NCI-H2029 (cell line): ENCODE measurements around the gene MED13L.

ENCODE experiments used
- DNase-seq: peaks from one replicate; lab custom pipeline; 2025; lab: John Stamatoyannopoulos, UW

MED13L gene

DNA sequence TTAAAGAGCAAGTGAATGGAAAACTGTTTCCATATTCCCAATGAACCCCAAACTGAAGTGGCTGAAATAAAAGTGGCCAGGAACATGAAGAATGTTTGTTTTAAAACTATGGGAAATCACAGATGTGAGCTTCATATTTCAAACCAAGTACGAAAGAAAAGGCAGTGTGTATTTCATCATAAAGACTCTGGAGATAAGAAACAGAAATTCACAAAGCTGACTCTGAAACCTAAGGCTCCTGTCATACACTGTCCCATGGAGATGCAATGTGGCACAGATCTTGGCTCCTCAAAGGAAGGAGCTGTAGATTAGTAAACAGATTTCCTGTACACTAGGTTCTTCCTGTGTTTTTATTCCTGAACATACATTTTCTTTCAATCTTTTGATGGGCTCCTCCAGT is 304.4 kb downstream of the MED13L start:
- no peak for DNase-seq

DNA sequence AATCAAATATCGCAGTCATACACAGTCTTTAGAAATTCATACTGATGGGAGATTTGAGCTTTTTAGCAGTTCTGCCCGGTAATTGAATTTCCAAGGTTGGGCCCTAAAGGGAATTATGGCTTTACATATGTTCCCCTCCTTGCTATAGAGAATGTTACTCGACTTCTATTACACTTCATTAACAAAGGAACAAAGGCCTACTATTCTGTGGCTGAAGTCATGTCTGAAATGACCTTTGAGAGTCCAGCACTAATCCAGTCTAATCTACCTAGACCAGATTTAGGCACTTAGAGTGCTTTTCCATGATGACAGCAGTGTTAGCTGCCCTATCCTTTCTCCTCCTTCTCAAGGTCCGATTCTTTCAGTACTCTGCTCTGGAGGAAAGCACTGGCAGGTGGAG is 305.3 kb downstream of the MED13L start:
- no peak for DNase-seq

DNA sequence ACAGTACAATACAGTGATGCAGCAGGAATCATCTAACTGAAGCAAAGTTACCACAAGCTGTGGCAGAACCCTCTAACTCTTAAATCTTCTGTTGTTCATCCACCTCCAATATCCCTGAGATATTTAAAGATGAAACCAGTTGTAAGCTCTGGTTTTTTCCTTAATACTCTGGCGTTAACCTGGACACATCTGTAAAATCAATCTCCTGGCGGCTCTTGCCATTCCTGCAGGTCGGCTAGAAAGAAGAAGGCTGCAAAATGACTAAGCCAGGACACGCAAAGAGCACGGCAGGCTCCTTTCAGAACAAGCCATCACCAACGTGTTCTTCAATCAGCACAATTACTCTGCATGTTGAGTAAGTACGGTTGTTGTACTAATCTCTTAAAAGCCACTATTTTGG is 309.3 kb downstream of the MED13L start:
- no peak for DNase-seq

DNA sequence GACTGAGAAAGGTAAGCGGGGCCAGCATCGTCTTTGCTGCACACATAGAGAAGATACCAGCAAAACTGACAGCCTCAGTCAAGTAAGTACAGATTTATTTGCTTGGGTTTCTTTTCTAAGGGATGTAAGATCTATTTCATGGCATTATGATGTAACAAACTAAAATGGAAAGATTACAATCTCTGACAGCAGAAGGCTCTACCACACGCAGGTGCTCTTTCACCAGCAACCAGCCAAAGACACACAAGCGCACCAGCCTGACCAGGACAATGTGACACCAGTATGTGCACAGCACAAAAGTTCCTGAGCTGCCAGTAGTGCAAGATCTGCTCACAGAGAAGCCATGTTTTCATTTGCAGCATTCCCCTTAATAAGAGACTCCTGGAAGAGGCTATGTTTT is 311.1 kb downstream of the MED13L start:
- DNase-seq = no peak

DNA sequence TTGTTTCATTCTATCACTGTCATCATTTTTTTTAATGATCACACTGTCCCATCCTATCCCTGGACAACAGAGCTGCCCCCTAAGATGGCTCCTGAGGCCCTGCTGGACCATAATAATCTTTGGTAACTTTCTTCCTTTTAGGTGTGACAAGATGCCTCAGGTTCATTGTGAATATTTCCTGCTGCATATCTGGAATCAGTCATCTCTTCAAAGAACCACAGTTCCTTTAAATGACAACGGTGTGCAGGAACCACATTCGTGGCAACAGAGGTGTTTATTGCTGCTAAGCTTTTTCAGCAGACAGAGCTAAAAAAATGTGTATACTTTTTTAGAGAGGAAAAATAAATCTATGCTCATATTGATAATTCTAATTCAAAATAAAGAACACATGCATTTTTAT is 312.9 kb downstream of the MED13L start:
- no peak for DNase-seq

DNA sequence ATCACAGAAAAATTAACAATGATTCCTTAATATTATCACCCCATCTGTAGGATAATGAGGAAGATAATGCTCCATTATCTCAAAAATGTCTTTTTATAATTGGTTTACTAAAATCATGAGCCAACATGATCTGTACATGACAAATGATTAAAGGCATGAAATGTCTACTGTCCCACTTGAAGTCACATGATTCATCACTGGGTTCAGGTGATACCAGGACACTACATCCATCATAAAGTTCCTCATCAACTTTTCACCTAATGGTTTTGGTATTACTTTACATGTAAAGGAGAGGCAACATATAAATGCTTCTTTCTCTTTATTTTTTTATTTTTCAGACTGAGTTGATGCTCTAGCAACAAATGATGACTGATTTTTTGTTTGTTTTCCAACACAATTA is 313.3 kb downstream of the MED13L start:
- no peak for DNase-seq

DNA sequence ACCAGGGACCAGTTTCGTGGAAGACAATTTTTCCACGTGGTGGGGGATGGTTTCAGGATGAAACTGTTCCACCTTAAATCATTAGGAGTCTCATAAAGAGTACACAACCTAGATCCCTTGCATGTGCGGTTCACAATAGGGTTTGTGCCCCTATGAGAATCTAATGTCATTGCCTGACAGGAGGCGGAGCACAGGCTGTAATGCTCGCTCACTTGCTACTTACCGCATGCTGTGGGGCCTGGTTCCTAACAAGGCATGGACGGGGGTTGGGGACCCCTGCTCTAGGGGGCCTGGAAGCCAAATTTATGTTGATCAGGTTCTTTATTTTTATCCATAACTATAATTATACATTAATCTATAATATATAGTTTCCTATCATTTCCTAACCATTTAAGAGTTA is 315.3 kb downstream of the MED13L start:
- no peak for DNase-seq

DNA sequence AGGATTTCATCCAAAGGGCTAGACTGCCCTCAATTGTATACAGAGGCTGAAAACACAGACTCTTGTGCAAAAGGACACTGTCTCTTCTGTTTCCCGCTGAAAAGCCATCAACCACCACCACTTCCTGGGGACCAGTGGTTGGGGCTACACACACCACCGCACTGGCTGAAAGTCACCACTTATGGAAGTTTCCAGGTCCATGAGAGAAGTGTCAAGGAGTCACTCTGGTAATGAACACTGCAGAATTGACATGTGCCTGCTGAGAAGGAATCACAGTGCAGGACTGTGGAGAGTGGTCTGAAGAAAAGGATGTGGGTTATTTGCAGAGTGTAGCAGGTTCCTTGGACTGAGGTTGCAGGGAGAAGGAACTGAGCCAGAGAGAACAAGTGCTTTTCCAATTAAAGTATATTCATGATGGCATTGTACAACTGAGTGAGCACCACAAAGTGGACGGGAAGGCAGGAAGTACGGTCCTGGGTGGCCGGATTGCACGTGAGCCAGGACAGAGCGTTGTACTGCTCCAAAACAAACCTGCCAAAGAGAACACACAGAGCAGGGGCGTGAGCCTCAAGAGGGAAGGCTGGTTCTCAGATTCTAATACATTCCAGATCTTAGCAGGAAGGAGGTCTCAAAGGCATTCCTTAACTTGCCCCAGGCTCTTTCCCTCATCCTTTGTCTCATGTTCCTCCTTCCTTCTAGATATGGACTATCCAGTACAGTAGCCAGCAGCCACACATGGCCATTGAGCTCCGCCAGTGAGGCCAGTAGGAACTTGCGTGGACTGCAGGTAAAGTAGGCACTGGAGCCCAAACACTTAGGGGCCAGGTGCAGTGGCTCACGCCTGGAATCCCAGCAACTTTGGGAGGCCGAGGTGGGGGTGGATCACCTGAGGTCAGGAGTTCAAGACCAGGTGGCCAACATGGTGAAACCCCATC is 316.4 kb downstream of the MED13L start:
- no peak for DNase-seq

DNA sequence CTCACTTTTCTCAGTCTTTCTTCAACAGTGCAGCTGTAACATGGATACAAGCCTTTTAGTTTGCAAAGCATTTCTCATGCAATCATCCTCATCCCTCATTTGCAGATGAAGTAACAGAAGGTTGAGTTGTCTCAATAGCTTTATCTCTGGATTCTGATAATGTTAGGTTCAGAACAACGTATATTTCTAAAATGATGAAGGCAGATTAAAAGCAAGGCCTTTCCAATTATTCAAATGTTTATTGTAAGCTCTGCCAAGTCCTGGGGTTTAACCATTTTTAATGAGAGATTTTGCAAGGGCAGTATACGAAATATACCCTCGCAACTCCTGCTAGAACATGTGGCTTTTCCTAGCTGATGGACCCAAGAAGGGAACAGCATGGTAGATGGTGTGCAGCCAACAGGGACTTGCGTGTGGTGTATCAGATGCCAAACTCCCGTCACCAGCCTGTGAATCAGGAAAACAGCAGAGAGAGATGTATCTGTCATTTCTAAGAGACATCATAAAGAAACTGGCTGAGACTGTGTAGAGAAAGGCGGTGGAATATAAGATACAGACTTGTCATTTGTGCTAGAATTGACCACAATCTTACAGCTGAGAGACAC is 319.7 kb downstream of the MED13L start:
- DNase-seq = no peak

DNA sequence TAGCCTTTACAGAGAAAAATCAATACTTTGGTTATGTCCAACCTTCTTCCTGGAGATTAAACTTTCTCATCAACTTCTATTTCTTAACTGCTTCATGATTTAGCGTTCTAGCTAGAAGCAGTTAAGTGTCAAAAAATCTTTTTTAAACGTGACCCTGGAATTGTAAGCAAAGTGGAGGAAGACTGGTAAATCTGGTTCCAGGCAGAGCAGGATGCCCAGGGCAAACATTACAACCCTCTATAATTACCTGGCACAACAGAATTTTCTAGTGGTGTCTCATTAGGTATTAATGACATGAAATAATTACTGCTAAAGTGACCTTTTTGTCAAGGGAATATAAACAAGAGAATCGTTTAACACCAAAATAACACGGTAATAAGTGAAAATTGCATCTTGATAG is 320.8 kb downstream of the MED13L start:
- DNase-seq = no peak

DNA sequence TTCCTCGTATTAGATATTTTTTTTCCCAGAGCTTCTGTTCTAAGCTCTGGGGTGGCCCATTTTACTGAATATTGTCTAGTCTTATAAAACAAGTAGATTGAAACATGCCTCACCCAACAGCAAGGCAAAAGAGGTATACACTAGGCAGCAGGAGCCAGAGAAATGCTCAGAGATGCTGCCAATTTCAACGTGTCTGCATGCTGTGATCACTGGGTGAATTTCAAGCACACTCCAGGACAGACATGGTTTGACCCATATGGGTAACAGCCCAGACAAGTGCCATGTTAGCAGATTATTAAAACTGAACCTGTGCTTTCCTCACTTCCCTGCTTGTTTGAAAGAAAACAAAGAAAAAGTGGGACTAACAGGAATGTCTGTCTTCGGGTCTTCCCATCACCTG is 321.3 kb downstream of the MED13L start:
- DNase-seq = no peak

DNA sequence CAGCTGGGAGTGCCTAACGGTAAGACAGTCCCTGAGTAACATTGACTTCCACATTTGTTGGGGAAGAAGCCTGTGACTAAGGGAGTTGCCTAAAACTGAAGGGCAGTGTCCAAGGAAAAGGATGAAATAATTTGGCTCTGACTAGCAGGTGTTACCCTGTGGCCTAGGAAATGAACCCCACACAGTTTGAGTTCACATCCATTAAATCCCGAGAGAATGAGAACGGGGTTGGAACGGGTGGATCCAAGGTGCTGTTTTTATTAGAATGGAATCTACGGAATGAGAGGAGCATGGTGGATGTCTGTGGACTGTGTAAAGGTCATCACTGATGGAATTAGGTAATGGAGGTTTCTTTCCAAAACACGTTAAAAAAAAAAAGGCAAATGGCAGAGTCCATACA is 324.0 kb downstream of the MED13L start:
- no peak for DNase-seq

DNA sequence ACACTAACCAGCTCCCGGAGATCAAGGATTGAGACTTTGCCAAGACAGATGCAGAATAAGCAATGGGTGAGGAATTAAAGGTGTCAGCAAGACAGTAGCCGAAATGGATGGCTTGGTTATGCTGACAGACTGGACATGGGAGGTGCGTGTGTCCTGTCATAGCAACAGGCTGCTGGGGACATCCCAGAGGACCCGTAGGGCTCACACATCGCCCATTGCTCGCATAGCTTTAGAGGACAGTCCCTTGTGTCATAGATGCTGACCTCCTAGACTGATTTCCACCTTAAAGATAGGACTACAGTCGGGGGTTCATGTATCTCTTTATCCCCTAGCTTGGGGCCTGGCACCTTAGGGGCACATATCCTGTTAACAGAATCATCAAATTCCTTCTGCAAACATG is 324.5 kb downstream of the MED13L start:
- DNase-seq = no peak

DNA sequence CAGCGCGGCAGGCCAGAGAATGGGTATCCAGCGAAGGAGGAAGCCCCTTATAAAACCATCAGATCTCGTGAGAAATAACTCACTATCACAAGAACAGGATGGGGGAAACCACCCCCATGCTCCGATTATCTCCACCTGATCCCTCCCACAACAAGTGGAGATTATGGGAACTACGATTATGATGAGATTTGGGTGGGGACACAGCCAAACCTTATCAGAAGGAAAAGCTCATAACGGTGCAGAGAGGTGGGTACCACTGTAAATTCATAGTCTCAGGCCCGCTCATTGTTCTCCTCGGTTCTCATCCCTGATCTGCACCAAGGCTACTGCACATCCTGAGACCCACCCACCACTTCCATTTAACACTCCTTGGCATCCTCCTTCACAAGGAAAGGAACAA is 326.5 kb downstream of the MED13L start:
- no peak for DNase-seq

DNA sequence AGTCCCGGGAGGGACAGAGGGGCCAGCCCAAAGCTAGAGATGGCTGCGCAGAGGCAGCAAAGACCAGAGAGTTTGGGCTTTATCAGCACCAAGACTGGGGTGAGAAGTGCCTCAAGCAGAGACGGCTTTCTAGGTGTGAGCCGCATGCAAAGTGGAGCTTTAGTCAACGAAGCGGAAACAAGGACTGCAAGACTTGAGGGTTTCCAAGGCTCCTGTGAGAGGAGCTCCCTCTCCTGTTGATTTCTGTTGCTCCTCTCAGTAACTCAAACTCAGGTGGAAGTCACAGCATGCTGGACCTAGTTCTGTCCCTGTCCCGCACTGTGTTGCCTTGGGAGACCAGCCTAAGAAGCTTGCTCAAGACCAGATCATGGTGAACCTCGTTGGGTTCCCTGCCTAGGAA is 327.8 kb downstream of the MED13L start:
- DNase-seq = no peak

DNA sequence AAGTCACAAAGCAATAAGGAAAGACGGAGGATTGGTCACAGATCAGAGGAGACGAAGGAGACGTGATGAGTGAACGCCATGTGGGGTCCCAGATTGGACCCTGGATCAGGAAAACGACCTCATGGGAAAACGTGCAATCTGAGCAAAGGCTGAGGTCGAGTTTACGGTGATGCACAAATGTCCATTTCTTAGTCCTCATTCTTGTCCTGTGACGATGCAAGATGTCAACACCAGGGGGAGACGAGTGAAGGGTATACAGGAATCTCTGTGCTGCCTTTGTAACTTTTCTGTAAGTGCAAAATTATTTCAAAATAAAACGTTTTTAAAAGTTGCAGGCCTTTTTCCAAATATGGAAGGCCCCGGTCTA is 329.8 kb downstream of the MED13L start:
- DNase-seq = no peak

DNA sequence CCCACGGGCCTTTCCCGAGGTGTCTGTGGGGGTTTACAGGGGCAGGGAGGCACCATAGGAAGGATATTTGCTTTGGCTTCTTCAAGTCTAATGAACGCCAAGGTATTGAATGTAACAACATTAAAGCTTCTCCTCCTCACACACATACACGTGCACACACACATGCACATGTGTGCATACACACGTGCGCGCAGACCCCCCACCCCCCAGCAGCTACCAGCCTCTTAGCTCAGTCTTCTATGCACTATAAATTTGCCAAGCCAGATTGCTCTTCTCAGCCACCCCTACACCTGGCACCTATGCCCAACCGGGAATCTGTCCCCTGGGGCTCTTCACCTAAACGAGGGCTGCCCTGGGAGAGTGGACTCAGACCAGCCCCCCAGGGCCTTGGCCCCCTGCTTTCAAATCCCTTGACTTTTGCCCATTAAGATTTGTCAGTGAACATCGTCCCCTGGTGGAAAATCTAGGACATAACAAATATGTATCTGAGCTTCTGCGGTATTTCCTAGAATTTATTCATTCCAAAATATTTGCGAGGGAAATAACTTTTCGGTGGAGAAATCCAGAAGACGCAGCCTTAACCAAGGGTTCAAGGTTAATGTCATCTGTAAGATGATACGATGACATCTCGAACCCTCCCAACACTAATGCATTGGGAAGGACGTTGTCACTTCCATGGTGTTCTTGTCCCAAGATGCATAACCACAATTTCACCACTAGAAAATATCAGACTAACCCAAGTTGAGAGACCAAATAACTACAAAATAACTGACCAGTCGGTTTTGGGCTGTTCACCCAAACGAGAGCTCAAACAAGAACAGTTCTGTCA is 330.4 kb downstream of the MED13L start:
- DNase-seq = no peak

DNA sequence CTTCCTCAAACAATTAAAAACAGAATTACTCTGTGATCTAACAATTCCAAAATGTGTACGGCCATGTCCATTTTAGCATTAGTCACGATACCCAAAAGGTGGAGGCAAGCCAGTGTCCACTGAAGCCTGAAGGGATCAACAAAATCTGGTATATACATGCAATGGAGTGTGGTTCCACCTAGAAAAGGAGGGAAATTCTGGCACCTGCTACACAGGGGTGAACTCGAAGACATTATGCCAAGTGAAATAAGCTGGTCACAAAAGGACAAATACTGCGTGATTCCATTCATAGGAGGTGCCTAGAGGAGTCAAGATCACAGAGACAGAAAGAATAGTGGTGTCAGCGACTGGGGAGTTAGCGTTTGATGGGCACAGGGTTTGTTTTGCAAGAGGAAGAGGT is 331.4 kb downstream of the MED13L start:
- DNase-seq = no peak

DNA sequence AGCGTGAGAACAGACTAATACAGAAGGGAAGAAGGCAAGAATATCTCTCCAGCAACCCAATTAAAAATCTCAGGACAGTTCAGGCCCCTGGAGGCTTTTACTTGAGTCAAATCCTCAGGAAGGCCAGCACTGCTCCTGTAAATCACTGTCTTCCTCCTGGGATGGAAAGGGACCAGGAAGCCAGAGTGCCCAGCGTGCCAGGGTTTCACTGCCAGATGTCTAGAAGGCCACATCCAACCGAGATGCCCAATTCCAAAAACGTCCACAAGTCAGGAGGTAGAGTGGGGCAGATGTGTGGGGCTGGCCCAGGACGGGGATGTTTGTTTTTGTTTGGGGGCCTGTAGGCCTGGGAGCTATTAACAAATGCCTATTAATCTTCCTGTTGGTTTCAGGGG is 332.0 kb downstream of the MED13L start:
- no peak for DNase-seq

DNA sequence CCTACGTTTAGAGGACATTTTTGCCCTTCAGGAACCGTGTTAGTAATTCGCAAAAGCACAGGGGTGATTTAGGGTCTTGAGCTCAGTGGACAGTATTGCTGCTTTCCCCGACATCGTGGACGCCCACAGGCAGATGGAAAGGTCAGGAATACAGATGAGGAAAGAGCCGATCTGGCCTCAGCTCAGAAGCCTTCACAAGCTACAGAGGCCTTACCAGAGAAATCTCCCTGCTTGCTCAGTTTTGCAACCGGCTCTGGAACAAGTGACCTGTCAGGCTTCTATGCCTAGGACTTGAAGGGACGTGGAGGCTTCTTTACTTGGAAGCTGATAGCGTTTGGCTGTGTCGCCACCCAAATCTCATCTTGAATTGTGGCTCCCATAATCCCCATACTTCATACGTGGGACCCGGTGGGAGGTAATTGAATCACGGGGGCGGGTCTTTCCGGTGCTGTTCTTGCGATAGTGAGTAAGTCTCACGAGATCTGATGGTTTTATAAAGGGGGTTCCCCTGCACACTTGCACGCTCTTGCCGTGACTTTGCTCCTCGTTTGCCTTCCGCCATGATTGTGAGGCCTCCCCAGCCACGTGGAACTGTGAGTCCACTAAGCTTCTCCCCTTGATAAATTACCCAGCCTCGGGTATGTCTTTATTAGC is 332.5 kb downstream of the MED13L start:
- DNase-seq = no peak

DNA sequence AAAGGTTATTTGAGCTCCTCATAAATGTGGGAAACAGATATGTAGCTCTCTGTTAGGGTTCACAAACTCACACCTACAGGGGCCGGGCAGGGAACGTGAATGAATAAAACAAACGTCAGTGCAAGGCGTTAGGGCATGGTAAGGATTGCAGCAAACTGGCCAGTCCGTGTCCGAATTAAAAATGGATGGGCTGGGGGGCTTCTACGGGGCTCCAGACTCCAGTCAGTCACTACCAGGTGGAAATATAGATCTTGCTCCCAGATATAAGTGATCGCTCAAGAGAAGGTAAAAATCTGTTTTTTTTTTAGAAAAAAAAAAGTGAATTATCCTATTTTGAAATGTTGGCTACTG is 333.1 kb downstream of the MED13L start:
- no peak for DNase-seq

DNA sequence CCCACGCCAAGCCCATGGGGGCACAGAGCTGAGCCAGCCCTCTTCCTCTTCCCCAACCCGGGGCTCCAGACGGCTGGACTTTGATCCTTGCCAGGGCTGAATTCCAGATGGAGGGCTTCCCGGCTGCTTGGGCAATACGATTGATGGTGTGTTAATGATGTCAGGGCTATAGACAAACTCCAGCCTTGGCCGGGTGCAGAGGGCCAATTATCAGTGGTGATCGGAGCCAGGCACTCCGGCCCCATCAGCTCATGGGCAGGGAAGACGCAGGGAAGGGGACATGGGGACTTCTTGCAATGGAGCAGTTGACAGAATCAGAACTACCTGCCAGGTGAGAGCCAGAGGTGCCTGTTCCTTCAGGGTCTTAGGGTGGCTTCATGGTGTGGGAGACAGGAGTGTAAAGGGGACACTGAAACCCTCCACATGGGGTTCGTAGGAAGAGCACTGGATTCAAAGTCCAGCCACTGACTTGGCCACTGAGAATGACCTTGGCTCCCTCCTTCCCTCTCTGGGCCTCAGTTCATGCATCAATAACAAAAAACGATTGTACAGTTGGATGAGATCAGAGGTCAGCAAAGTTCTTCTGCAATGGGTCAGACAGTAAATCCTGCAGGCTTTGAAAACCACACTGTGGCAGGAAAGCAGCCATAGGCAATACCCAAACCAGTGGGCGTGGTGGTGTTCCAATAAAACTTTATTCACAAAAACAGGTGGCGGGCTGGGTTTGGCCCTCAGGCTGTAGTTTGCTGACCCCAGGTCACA is 333.7 kb downstream of the MED13L start:
- no peak for DNase-seq
